Skeletal muscle tissue (tissue), 4 donors: ENCODE data around the gene RET. TPM values are rescaled to one million over a fixed set of nuclear protein-coding genes. Genes with fewer than 3 reads are reported as not detected.

Experiments
- H3K27ac ChIP-seq: one replicate; pipeline ENCODE4 v1.7.0; 2013; ENCODE audit warnings: mild to moderate bottlenecking, low read depth, low read length, inconsistent platforms
- H3K27me3 ChIP-seq, 3 donors: one replicate each; pipeline ENCODE4 v1.7.0; 2013; ENCODE audit warnings: low read length in 3 of 3; ENCODE audit not compliant: control insufficient read depth in 3 of 3, insufficient read depth in 3 of 3
- H3K36me3 ChIP-seq, 3 donors: one replicate each; pipeline ENCODE4 v1.7.0; 2013; ENCODE audit warnings: low read length in 3 of 3; ENCODE audit not compliant: control insufficient read depth in 3 of 3, insufficient read depth in 3 of 3
- H3K4me1 ChIP-seq, 3 donors: one replicate each; pipeline ENCODE4 v1.7.0; 2013; ENCODE audit warnings: low read length in 3 of 3, mild to moderate bottlenecking in 3 of 3; ENCODE audit not compliant: control insufficient read depth in 3 of 3, insufficient read depth in 3 of 3
- H3K4me3 ChIP-seq, 3 donors: one replicate each; pipeline ENCODE4 v1.7.0; 2013; ENCODE audit warnings: low read length in 3 of 3
- H3K9ac ChIP-seq, 3 donors: one replicate each; pipeline ENCODE4 v1.7.0; 2013; ENCODE audit warnings: low read length in 3 of 3, mild to moderate bottlenecking in 3 of 3, moderate library complexity in 2 of 3, low read depth in 1 of 3
- H3K9me3 ChIP-seq, 3 donors: one replicate each; pipeline ENCODE4 v1.7.0; 2013; ENCODE audit warnings: low read length in 3 of 3; ENCODE audit not compliant: control insufficient read depth in 3 of 3
- total RNA-seq: library from RNA; depleted of rRNA; stranded (reverse); fragments of >200 nt; gene quantifications from one replicate; pipeline ENCODE4 v1.2.3, GENCODE V29; 2014
- donor health status: Osteomylitis.

The RET gene
- total RNA-seq, 1 donor from 2014 or later = 1.6 TPM

GRCh38 chr10:43155221-43155620 lies 78.4 kb downstream of the RET start:
- Histone ChIP-seq H3K9me3 (no peaks in the 10 kb centered on the region), H3K4me1 (peaks cover 3 to 14% (median 11%) of the 10 kb centered on the region in 3 donors), H3K27me3 (no peaks in the 10 kb centered on the region), H3K9ac (no peak overlapping the region), H3K4me3 (no peak overlapping the region), H3K27ac (no peak overlapping the region), H3K36me3 (no peaks in the 10 kb centered on the region)

- Histone ChIP-seq H3K27me3 (no peaks in the 10 kb centered on the region), H3K9ac (no peak overlapping the region), H3K9me3 (no peaks in the 10 kb centered on the region), H3K36me3 (no peaks in the 10 kb centered on the region), H3K4me1 (peaks cover 5 to 17% (median 13%) of the 10 kb centered on the region in 3 donors), H3K4me3 (no peak overlapping the region), H3K27ac (no peak overlapping the region)
Measured at GRCh38 chr10:43155741-43156140, 78.9 kb downstream of the RET start.

GRCh38 chr10:43156590-43157341 lies 79.9 kb downstream of the RET start:
- no peak overlapping the region for H3K4me3 ChIP-seq
- peaks cover 5 to 12% (median 9%) of the 10 kb centered on the region in 3 donors for H3K4me1 ChIP-seq
- H3K27ac ChIP-seq = no peak overlapping the region
- peaks cover 0 to 5% (median 0%) of the 10 kb centered on the region in 3 donors for H3K36me3 ChIP-seq
- no peak overlapping the region for H3K9ac ChIP-seq
- no peaks in the 10 kb centered on the region for H3K9me3 ChIP-seq
- H3K27me3 ChIP-seq = no peaks in the 10 kb centered on the region

- H3K4me3 ChIP-seq = no peak overlapping the region
- H3K36me3 ChIP-seq = peaks cover 0 to 18% (median 12%) of the 10 kb centered on the region in 3 donors
- H3K4me1 ChIP-seq = peaks cover 5 to 11% (median 9%) of the 10 kb centered on the region in 3 donors
- no peaks in the 10 kb centered on the region for H3K9me3 ChIP-seq
- no peaks in the 10 kb centered on the region for H3K27me3 ChIP-seq
- no peak overlapping the region for H3K9ac ChIP-seq
- H3K27ac ChIP-seq = no peak overlapping the region
Measured at GRCh38 chr10:43158636-43159035, 81.8 kb downstream of the RET start.

GRCh38 chr10:43160046-43160920 lies 83.4 kb downstream of the RET start:
- no peak overlapping the region for H3K27ac ChIP-seq
- H3K36me3 ChIP-seq = peaks cover 2 to 21% (median 12%) of the 10 kb centered on the region in 3 donors
- H3K4me1 ChIP-seq = peaks cover 5 to 11% (median 9%) of the 10 kb centered on the region in 3 donors
- no peaks in the 10 kb centered on the region for H3K9me3 ChIP-seq
- H3K27me3 ChIP-seq = no peaks in the 10 kb centered on the region
- no peak overlapping the region for H3K4me3 ChIP-seq
- H3K9ac ChIP-seq = no peak overlapping the region

GRCh38 chr10:43160921-43161255 lies 84.0 kb downstream of the RET start:
- no peaks in the 10 kb centered on the region for H3K27me3 ChIP-seq
- H3K36me3 ChIP-seq = peaks cover 2 to 21% (median 12%) of the 10 kb centered on the region in 3 donors
- H3K9me3 ChIP-seq = no peaks in the 10 kb centered on the region
- no peak overlapping the region for H3K27ac ChIP-seq
- H3K9ac ChIP-seq = no peak overlapping the region
- no peak overlapping the region for H3K4me3 ChIP-seq
- H3K4me1 ChIP-seq = peaks cover 5 to 11% (median 9%) of the 10 kb centered on the region in 3 donors

- Histone ChIP-seq H3K9ac (no peak overlapping the region), H3K27me3 (no peaks in the 10 kb centered on the region), H3K27ac (no peak overlapping the region), H3K4me1 (peaks cover 5 to 7% (median 7%) of the 10 kb centered on the region in 3 donors), H3K36me3 (peaks cover 2 to 21% (median 12%) of the 10 kb centered on the region in 3 donors), H3K4me3 (no peak overlapping the region), H3K9me3 (no peaks in the 10 kb centered on the region)
Measured at GRCh38 chr10:43162604-43163003, 85.7 kb downstream of the RET start.

GRCh38 chr10:43166207-43166879 lies 89.5 kb downstream of the RET start:
- Histone ChIP-seq H3K27me3 (no peaks in the 10 kb centered on the region), H3K27ac (no peak overlapping the region), H3K36me3 (peaks cover 2 to 29% (median 12%) of the 10 kb centered on the region in 3 donors), H3K4me3 (no peak overlapping the region), H3K4me1 (no peaks in the 10 kb centered on the region), H3K9ac (no peak overlapping the region), H3K9me3 (no peaks in the 10 kb centered on the region)

GRCh38 chr10:43166880-43167497 lies 90.1 kb downstream of the RET start:
- Histone ChIP-seq H3K9me3 (no peaks in the 10 kb centered on the region), H3K4me3 (no peak overlapping the region), H3K4me1 (no peaks in the 10 kb centered on the region), H3K27me3 (no peaks in the 10 kb centered on the region), H3K9ac (no peak overlapping the region), H3K27ac (no peak overlapping the region), H3K36me3 (peaks cover 2 to 23% (median 12%) of the 10 kb centered on the region in 3 donors)
